Heart right ventricle (tissue), 16 donors: Measurements from ENCODE around the gene ACTRT2. TPM values are rescaled to one million over a fixed set of nuclear protein-coding genes. Genes with fewer than 3 reads are reported as not detected.

Experiments
- ATAC-seq, 8 donors: fragments of 200-7000 bp; cut with Tn5 transposase; one replicate each; pipeline ENCODE4 v1.9.1; 2020; ENCODE audit warnings: mild to moderate bottlenecking in 8 of 8, moderate library complexity in 8 of 8, moderate number of reproducible peaks in 1 of 8
- DNase-seq, 2 donors: peaks; one replicate each; pipeline ENCODE4 v3.0.0-alpha.2; 2020
- H3K27ac ChIP-seq, 10 donors: fragments of 200-600 bp; sonication (generic) in 2 of 10; one replicate each; pipeline versions ENCODE4 v1.5.0 to v1.8.0; 2020 to 2022; ENCODE audit warnings: mild to moderate bottlenecking in 3 of 10
- H3K27me3 ChIP-seq, 7 donors: fragments of 200-600 bp; one replicate each; pipeline ENCODE4 v1.8.0; 2021 to 2022; ENCODE audit warnings: mild to moderate bottlenecking in 2 of 7
- H3K36me3 ChIP-seq, 9 donors: fragments of 200-600 bp; sonication (generic) in 1 of 9; one replicate each; pipeline versions ENCODE4 v1.5.0 to v1.8.0; 2020 to 2022; ENCODE audit warnings: mild to moderate bottlenecking in 2 of 9
- H3K4me1 ChIP-seq, 9 donors: fragments of 200-600 bp; sonication (generic) in 1 of 9; one replicate each; pipeline versions ENCODE4 v1.5.0 to v1.8.0; 2020 to 2022; ENCODE audit warnings: mild to moderate bottlenecking in 4 of 9
- H3K4me3 ChIP-seq, 10 donors: fragments of 200-600 bp; sonication (generic) in 2 of 10; one replicate each; pipeline versions ENCODE4 v1.5.0 to v1.8.0; 2020 to 2022; ENCODE audit warnings: mild to moderate bottlenecking in 7 of 10, moderate library complexity in 2 of 10
- H3K9me3 ChIP-seq, 11 donors: fragments of 200-600 bp in 10 of 11; sonication (generic) in 2 of 11; one replicate each; pipeline versions ENCODE4 v1.5.0 to v1.8.0; 2013 to 2022; ENCODE audit warnings: mild to moderate bottlenecking in 2 of 11, control low read depth in 1 of 11, moderate library complexity in 1 of 11
- WGBS, 2 donors: extraction: QIAGEN DNeasy Blood & Tissue Kit; methylation state at CpG; one replicate each; pipeline ENCODE4 v1.1.7; 2013; ENCODE audit warnings: inconsistent platforms in 1 of 2; 5-methylcytosine and 5-hydroxymethylcytosine counted together
- intact Hi-C, 10 donors: fragments of 100-400 bp; cut with DNase I; formaldehyde crosslinking; loops; one replicate each; pipeline versions ENCODE4 v1.11.1 to v1.14.2; 2022
- polyA plus RNA-seq, 2 donors: library from polyadenylated mRNA; stranded (reverse); fragments of 200-250 nt; gene quantifications; one replicate each; pipeline ENCODE4 v1.2.3, GENCODE V29; 2013
- total RNA-seq, 10 donors: library from RNA; stranded (reverse); fragmentation: NEBNext Ultra II Directional in 3 of 10; extraction: Animal tissue kit (Norgen Biotek cat#: 25700) in 3 of 10; gene quantifications; one replicate each; pipeline versions ENCODE4 v1.2.1 to v1.2.4, GENCODE V29; 2021 to 2023
- TF ChIP-seq, protein P1 (sequence below), 9 donors: fragments of 200-600 bp; sonication (generic) in 2 of 9; IDR thresholded peaks; one replicate each; pipeline versions ENCODE4 v1.5.0 to v1.8.0; 2021 to 2022; ENCODE audit warnings: antibody characterized with exemption in 9 of 9, mild to moderate bottlenecking in 5 of 9, moderate library complexity in 1 of 9
- donor health status: Arrhythmogenic right ventricular cardiomyopathy.
- donor health status: ischemic (EF 13 %, LVEDD 7.1; RV severe dilation, severe dysfunction).
- donor health status: healthy with polysubstance abuse.
- donor health status: DM: no; HTN: yes; CAD: no.
- donor health status: DM: no; HTN: no; CAD: no.
- donor health status: ischemic (EF 25% LVEDD 6.9; RV normal size, moderate dysfunction).
- donor health status: ischemic (EF 25% LVEDD 5.7; RV mildly dilated, moderate dysfunction).
- donor health status: healthy.
- donor health status: DM: yes; HTN: yes; CAD: no.
- donor health status: Ischemic cardiomyopathy.
- donor health status: ischemic (EF 35%, LVEDD 5.7; RV mildly dilated, moderate dysfunction).
- donor health status: nonischemic (EF 11% LVEDD 7.7; RV severe dilation, severe dysfunction).
- donor health status: DM: yes; HTN: yes; CAD: no.
- donor health status: PGD.
- donor health status: ischemic (EF 29% LVEDD 5.4; RV normal size, mild dysfunction).
- donor health status: nonischemic (EF 23%, LVEDD 6.1; RV moderate dilation, normal function).

ACTRT2 gene
- total and polyA plus RNA-seq, 12 donors = not detected

DNA sequence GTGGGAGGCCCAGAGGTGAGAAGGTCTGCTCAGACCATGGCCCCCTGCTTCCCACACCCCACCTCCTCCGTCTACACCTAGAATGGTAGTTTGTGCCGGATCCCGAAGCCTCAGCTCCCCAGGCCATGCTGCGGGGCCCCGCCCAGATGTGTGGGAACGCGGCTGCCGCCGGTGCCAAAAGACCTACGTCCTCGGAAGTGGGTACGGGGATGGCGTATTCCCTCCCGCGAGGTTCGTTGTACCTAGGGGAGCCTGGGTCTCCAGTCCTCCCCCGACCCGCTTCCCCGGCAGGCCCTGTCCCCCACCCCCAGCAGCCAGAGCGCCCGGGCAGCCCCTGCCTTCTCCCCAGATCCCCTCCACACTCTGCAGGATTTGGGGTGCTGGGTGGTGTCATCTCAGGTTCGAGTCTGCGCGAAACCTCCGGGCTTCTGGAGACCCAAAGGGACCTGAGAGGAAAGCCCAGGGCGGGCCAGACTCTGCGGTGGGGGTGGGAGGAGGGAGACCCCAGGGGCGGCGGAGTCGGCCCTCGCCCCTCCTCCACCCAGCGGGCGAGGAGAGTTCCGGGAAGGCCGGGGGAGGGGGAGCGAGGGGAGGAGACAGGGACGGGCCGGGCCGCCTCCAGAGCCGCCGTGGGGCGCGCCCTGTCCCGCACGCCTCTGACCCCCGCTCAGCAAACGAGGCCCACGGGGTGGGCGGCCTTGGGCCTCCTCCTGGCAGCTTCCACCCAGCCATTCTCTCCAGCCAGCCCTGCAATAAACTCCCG lies 41.5 kb downstream of the ACTRT2 start:
- WGBS, 2 donors = 27 to 56% methylated on average over 41 to 50 of the region's 50 CpGs
- H3K27me3 ChIP-seq = peaks cover 14 to 72% (median 63%) of the 10 kb centered on the region in 7 donors

DNA sequence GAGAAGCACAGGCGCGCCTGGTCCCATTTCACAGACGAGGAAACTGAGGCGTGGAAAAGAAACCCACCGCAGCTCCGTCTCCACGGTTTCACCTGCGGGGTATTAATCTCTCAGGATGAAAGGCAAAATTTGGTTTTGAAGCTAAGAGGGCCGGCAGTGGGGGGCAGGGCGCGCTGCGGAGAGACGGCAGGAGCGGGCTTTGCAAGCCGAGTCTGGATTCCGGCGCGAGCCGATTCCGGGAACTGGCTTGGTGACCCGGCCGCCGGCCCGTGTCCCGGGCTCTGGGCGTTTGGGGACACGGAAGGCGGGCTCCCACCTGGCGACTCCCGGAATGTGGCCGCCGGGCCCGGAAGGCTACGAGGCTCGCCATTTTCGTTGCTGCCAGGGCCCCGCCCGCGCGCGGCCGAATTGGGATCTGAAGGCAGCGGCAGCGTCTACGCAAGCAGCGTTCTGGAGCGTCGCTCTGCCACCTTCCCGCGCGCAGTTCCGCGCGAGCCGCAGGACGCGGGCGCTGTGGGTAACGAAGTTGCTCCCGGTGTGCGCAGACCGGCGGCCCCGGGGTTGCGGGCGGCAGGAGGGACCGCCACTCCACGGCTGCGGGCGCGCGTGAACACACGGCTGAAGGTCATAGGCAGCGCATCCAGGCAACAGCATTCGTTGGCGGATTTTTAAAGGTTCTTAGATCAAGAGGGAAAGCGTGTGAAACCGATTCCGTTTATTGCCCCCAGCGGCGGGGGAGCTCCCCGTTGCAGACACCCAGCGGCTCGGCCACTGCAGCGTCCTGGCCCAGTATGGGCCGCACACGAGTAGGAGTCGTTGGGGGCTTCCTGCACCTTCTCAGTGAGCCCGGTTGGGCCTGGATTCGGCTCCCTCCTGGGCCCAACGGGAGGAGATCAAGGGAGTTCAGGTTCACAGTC lies 42.4 kb downstream of the ACTRT2 start:
- DNase-seq (peak in 1 of 2 donors; percentile 11), ATAC-seq (no peak)
- 30 to 35% methylated on average over 91 of the region's 91 CpGs for WGBS, 2 donors
- H3K27me3 ChIP-seq = peaks cover 17 to 80% (median 70%) of the 10 kb centered on the region in 7 donors
- no peak overlapping the region for H3K27ac ChIP-seq
- peak overlapping the region in 6 of 10 donors; percentile 9 to 41 (median 28) for H3K4me3 ChIP-seq
- peaks cover 0 to 9% (median 0%) of the 10 kb centered on the region in 9 donors for H3K36me3 ChIP-seq
- no peaks in the 10 kb centered on the region for H3K9me3 ChIP-seq
- H3K4me1 ChIP-seq = peaks cover 4 to 65% (median 30%) of the 10 kb centered on the region in 9 donors
- intact Hi-C loops = loop anchor here in 3 of 10 donors (5.0 to 10.0 kb wide), 3 partner anchors 341 to 351 kb away; no protein-coding TSS in a partner anchor
- TF ChIP-seq, protein P1, sequence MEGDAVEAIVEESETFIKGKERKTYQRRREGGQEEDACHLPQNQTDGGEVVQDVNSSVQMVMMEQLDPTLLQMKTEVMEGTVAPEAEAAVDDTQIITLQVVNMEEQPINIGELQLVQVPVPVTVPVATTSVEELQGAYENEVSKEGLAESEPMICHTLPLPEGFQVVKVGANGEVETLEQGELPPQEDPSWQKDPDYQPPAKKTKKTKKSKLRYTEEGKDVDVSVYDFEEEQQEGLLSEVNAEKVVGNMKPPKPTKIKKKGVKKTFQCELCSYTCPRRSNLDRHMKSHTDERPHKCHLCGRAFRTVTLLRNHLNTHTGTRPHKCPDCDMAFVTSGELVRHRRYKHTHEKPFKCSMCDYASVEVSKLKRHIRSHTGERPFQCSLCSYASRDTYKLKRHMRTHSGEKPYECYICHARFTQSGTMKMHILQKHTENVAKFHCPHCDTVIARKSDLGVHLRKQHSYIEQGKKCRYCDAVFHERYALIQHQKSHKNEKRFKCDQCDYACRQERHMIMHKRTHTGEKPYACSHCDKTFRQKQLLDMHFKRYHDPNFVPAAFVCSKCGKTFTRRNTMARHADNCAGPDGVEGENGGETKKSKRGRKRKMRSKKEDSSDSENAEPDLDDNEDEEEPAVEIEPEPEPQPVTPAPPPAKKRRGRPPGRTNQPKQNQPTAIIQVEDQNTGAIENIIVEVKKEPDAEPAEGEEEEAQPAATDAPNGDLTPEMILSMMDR (IDR thresholded peaks at IDR 0.05) = no peak

More for the DNA sequence above, 41.5 kb downstream of the ACTRT2 start:
- ATAC-seq = no peak
- Histone ChIP-seq H3K27ac (no peak overlapping the region), H3K4me1 (peaks cover 3 to 58% (median 26%) of the 10 kb centered on the region in 9 donors), H3K9me3 (no peaks in the 10 kb centered on the region), H3K4me3 (peak overlapping the region in 3 of 10 donors; percentile 27 to 41 (median 38)), H3K36me3 (peaks cover 0 to 9% (median 0%) of the 10 kb centered on the region in 9 donors)
- intact Hi-C loops = loop anchor here in 3 of 10 donors (5.0 to 10.0 kb wide), 3 partner anchors 342 to 352 kb away; no protein-coding TSS in a partner anchor
- TF ChIP-seq, protein P1 (IDR thresholded peaks at IDR 0.05) = no peak
- peak in 1 of 2 donors; percentile 14 for DNase-seq

DNA sequence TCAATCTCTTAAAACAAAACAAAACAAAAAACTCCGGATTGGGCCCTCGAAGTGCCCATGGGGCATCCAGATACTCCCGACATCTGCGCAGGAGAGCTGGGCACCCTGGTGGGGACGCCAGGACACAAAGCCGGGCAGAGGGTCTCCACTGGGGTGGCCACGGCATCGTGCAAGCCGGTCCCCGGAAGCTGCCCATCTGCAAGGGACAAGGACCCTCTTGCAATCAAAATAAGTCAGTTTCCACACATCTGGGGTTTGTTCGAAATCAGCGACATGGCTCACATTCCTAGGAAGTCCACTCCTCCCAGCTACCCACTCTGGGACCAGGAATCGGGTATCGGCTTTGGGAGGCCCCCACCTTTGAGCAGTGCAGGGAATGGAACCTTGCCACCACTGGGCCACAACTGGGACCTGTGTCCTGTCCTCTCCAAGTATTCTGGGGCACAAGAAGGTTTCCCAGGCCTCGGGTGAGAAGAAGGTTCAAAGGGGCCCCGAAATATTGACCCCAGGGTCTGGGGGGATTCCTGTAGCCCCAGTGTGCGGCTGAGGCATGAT lies 43.1 kb downstream of the ACTRT2 start:
- Histone ChIP-seq H3K9me3 (no peaks in the 10 kb centered on the region), H3K27ac (no peak overlapping the region), H3K4me1 (peaks cover 4 to 68% (median 31%) of the 10 kb centered on the region in 9 donors), H3K4me3 (peak overlapping the region in 2 of 10 donors; percentile 27 to 41), H3K36me3 (peaks cover 0 to 9% (median 0%) of the 10 kb centered on the region in 9 donors), H3K27me3 (peaks cover 17 to 85% (median 70%) of the 10 kb centered on the region in 7 donors)
- intact Hi-C loops = loop anchor here in 3 of 10 donors (5.0 to 10.0 kb wide), 3 partner anchors 340 to 350 kb away; no protein-coding TSS in a partner anchor
- TF ChIP-seq, protein P1 (IDR thresholded peaks at IDR 0.05) = no peak
- 47 to 58% methylated on average over 17 of the region's 17 CpGs for WGBS, 2 donors
- no peak for DNase-seq
- no peak for ATAC-seq
